ENCODE results near the gene CNEP1R1. TPM values are rescaled to one million over a fixed set of nuclear protein-coding genes. Genes with fewer than 3 reads are reported as not detected.
"Not testable (repeated sequence)": the region's sequence is repeated elsewhere in the genome, so short reads cannot be mapped to it uniquely, and the experiment has no call there.

The CNEP1R1 gene
- total and polyA plus RNA-seq, 2 donors (not counting 1 experiment from before 2014, with no cell fraction given): 32.5 to 37.3 TPM

GRCh38 chr16:50012182-50012581 lies 12.8 kb upstream of the CNEP1R1 start:
- Histone ChIP-seq H3K27ac (ENCODE audit: insufficient read depth, low read length) (no peak overlapping the region), H2AFZ (ENCODE audit: low read length) (no peak overlapping the region), H3K27me3 (ENCODE audit: control insufficient read depth, insufficient read depth, low read length) (no peaks in the 10 kb centered on the region), H3K4me3 (replicated peaks in 1 of 4; ENCODE audit: control extremely low read depth in 1 of 4, insufficient read depth in 1 of 4, low read depth in 3 of 4, low read length in 4 of 4) (no peak overlapping the region), H3K9ac (ENCODE audit: insufficient read depth, low read length) (no peak overlapping the region), H3K4me2 (ENCODE audit: extremely low read depth, insufficient read depth, low read length) (no peak overlapping the region), H3K79me2 (ENCODE audit: control insufficient read depth, insufficient read depth, low read length) (no peaks in the 10 kb centered on the region), H3K9me3 (ENCODE audit: control insufficient read depth, insufficient read depth, low read depth, low read length) (no peaks in the 10 kb centered on the region), H4K20me1 (ENCODE audit: control insufficient read depth, extremely low read depth, insufficient read depth, low read length) (no peaks in the 10 kb centered on the region), H3K36me3 (ENCODE audit: control insufficient read depth, insufficient read depth, low read length) (no peaks in the 10 kb centered on the region), H3K4me1 (ENCODE audit: control insufficient read depth, extremely low read depth, insufficient read depth, low read length) (no peaks in the 10 kb centered on the region)
- no peak for DNase-seq (ENCODE audit: low read depth in 2 of 2)
- TF ChIP-seq EZH2 (IDR thresholded peaks at IDR 0.05; ENCODE audit: low read length, missing control alignments) (no peak), CTCF (conservative IDR thresholded peaks at IDR 0.05 in 1 of 2, IDR thresholded peaks at IDR 0.05 in 1 of 2; ENCODE audit: low read depth in 1 of 2, low read length in 2 of 2) (no peak)

DNA sequence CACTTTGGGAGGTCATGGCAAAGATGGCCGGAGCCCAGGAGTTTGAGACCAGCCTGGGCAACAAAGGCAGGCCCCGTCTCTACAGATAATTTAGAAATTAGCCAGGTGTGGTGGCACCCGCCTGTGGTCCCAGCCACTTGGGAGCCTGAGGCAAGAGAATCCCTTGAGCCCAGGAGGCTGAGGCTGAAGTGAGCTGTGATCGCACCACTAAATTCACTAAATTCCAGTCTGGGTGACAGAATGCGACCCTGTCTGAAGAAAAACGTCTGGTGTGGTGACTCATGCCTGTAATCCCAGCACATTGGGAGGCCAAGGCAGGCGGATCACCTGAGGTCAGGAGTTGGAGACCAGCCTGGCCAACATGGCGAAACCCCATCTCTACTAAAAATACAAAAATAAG lies 10.8 kb upstream of the CNEP1R1 start:
- peak in 1 of 2 donors; percentile 12 for DNase-seq (ENCODE audit: low read depth in 2 of 2)
- H3K27ac ChIP-seq (ENCODE audit: insufficient read depth, low read length): not testable (repeated sequence)

DNA sequence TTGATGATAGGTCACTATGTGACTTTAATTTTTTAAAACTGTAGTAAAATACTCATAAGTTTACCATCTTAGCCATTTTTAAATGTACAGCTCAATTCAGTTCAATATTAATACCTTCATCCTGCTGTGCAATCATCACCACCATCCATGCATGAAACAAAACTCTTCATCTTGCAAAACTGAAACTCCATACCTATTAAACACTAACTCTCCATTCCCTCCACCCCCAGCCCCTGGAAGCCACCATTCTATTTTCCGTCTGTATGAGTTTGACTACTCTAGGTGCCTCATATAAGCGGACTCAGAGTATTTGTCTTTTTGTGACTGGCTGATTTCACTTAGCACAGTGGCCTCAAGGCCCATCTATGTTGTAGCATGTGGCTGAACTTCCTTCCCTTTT lies 9.4 kb upstream of the CNEP1R1 start:
- H3K4me2 ChIP-seq (ENCODE audit: extremely low read depth, insufficient read depth, low read length): no peak overlapping the region

More for the DNA sequence above, 10.8 kb upstream of the CNEP1R1 start:
- H3K79me2 ChIP-seq (ENCODE audit: control insufficient read depth, insufficient read depth, low read length); H3K4me3 ChIP-seq (replicated peaks in 1 of 4; ENCODE audit: control extremely low read depth in 1 of 4, insufficient read depth in 1 of 4, low read depth in 3 of 4, low read length in 4 of 4); H2AFZ ChIP-seq (ENCODE audit: low read length); H3K9ac ChIP-seq (ENCODE audit: insufficient read depth, low read length); H3K27me3 ChIP-seq (ENCODE audit: control insufficient read depth, insufficient read depth, low read length); H3K9me3 ChIP-seq (ENCODE audit: control insufficient read depth, insufficient read depth, low read depth, low read length); H4K20me1 ChIP-seq (ENCODE audit: control insufficient read depth, extremely low read depth, insufficient read depth, low read length); H3K4me2 ChIP-seq (ENCODE audit: extremely low read depth, insufficient read depth, low read length); H3K4me1 ChIP-seq (ENCODE audit: control insufficient read depth, extremely low read depth, insufficient read depth, low read length); H3K36me3 ChIP-seq (ENCODE audit: control insufficient read depth, insufficient read depth, low read length): not testable (repeated sequence)

More for the DNA sequence above, 9.4 kb upstream of the CNEP1R1 start:
- Histone ChIP-seq H3K36me3 (ENCODE audit: control insufficient read depth, insufficient read depth, low read length) (no peaks in the 10 kb centered on the region), H3K9me3 (ENCODE audit: control insufficient read depth, insufficient read depth, low read depth, low read length) (no peaks in the 10 kb centered on the region), H3K27me3 (ENCODE audit: control insufficient read depth, insufficient read depth, low read length) (no peaks in the 10 kb centered on the region), H3K4me3 (replicated peaks in 1 of 4; ENCODE audit: control extremely low read depth in 1 of 4, insufficient read depth in 1 of 4, low read depth in 3 of 4, low read length in 4 of 4) (no peak overlapping the region), H3K9ac (ENCODE audit: insufficient read depth, low read length) (no peak overlapping the region), H2AFZ (ENCODE audit: low read length) (no peak overlapping the region), H3K27ac (ENCODE audit: insufficient read depth, low read length) (no peak overlapping the region), H3K79me2 (ENCODE audit: control insufficient read depth, insufficient read depth, low read length) (no peaks in the 10 kb centered on the region), H4K20me1 (ENCODE audit: control insufficient read depth, extremely low read depth, insufficient read depth, low read length) (no peaks in the 10 kb centered on the region), H3K4me1 (ENCODE audit: control insufficient read depth, extremely low read depth, insufficient read depth, low read length) (no peaks in the 10 kb centered on the region)
- no peak for DNase-seq (ENCODE audit: low read depth in 2 of 2)
- TF ChIP-seq EZH2 (IDR thresholded peaks at IDR 0.05; ENCODE audit: low read length, missing control alignments) (no peak), CTCF (conservative IDR thresholded peaks at IDR 0.05 in 1 of 2, IDR thresholded peaks at IDR 0.05 in 1 of 2; ENCODE audit: low read depth in 1 of 2, low read length in 2 of 2) (no peak)

Measured in fibroblast of lung (primary cell).